Astrocyte (in vitro differentiated cells and primary cell): Measurements from ENCODE around the gene ACOX1. TPM values are rescaled to one million over a fixed set of nuclear protein-coding genes. Genes with fewer than 3 reads are reported as not detected.

Source experiments
- DNase-seq: peaks from one replicate; pipeline ENCODE4 v3.0.0-alpha.2; 2010; ENCODE audit warnings: low read depth
- FAIRE-seq: peaks from 2 replicates; lab custom pipeline; 2011; peaks lifted over from hg19 to GRCh38; lab: Jason Lieb, UNC
- H2AFZ ChIP-seq: 2 replicates; pipeline ENCODE4 v1.6.0; 2012; ENCODE audit warnings: low read depth, low read length, inconsistent platforms
- H3K27ac ChIP-seq: 2 replicates; pipeline ENCODE4 v1.5.1; 2011; ENCODE audit warnings: low read depth, low read length, inconsistent platforms
- H3K27me3 ChIP-seq: 2 replicates; pipeline ENCODE4 v1.6.0; 2011; ENCODE audit warnings: low read length, inconsistent platforms; ENCODE audit not compliant: insufficient read depth
- H3K36me3 ChIP-seq: 2 replicates; pipeline ENCODE4 v1.5.1; 2011; ENCODE audit warnings: low read length, inconsistent platforms; ENCODE audit not compliant: insufficient read depth
- H3K4me1 ChIP-seq: 2 replicates; pipeline ENCODE4 v1.5.1; 2011; ENCODE audit warnings: low read length, inconsistent platforms; ENCODE audit not compliant: insufficient read depth
- H3K4me2 ChIP-seq: 2 replicates; pipeline ENCODE4 v1.6.0; 2012; ENCODE audit warnings: low read length, inconsistent platforms
- H3K4me3 ChIP-seq: 2 replicates; pipeline ENCODE4 v1.5.1; 2011; ENCODE audit warnings: low read depth, mild to moderate bottlenecking, low read length, inconsistent platforms; ENCODE audit not compliant: insufficient read depth
- H3K79me2 ChIP-seq: 2 replicates; pipeline ENCODE4 v1.6.0; 2012; ENCODE audit warnings: mild to moderate bottlenecking, low read length, inconsistent platforms; ENCODE audit not compliant: insufficient read depth
- H3K9ac ChIP-seq: 2 replicates; pipeline ENCODE4 v1.6.0; 2012; ENCODE audit warnings: mild to moderate bottlenecking, low read length, inconsistent platforms
- H3K9me3 ChIP-seq: 2 replicates; pipeline ENCODE4 v1.5.1; 2012; ENCODE audit warnings: low read depth, mild to moderate bottlenecking, low read length, inconsistent platforms; ENCODE audit not compliant: insufficient read depth
- H4K20me1 ChIP-seq: 2 replicates; pipeline ENCODE4 v1.6.0; 2012; ENCODE audit warnings: low read length, inconsistent platforms; ENCODE audit not compliant: insufficient read depth
- H3K27ac Mint-ChIP-seq: one replicate; pipeline ENCODE4 v1.8.0; 2021; ENCODE audit warnings: mild to moderate bottlenecking, mixed read lengths; ENCODE audit not compliant: unreplicated experiment
- H3K27me3 Mint-ChIP-seq: one replicate; pipeline ENCODE4 v1.8.0; 2021; ENCODE audit warnings: low read depth, mixed read lengths; ENCODE audit not compliant: unreplicated experiment
- H3K36me3 Mint-ChIP-seq: one replicate; pipeline ENCODE4 v1.8.0; 2021; ENCODE audit warnings: low read depth, mixed read lengths; ENCODE audit not compliant: unreplicated experiment
- H3K4me1 Mint-ChIP-seq: one replicate; pipeline ENCODE4 v1.8.0; 2021; ENCODE audit warnings: low read depth, mixed read lengths; ENCODE audit not compliant: unreplicated experiment
- H3K4me3 Mint-ChIP-seq: one replicate; pipeline ENCODE4 v1.8.0; 2021; ENCODE audit warnings: mild to moderate bottlenecking, moderate library complexity, mixed read lengths; ENCODE audit not compliant: unreplicated experiment
- H3K9me3 Mint-ChIP-seq: one replicate; pipeline ENCODE4 v1.8.0; 2021; ENCODE audit warnings: mild to moderate bottlenecking, mixed read lengths; ENCODE audit not compliant: unreplicated experiment
- EZH2 ChIP-seq: IDR thresholded peaks from 2 replicates; pipeline ENCODE4 v1.6.1; 2012; ENCODE audit warnings: mild to moderate bottlenecking, low read length, inconsistent platforms; ENCODE audit not compliant: insufficient read depth
- total RNA-seq: library from RNA; stranded (reverse); gene quantifications from 2 replicates; pipeline ENCODE4 v1.2.1, GENCODE V29; 2021
- TF ChIP-seq, protein P1 (sequence below): IDR thresholded peaks from 2 replicates; pipeline ENCODE4 v1.5.1; 2011; ENCODE audit warnings: low read depth, mild to moderate bottlenecking, inconsistent platforms, low read length, moderate library complexity; ENCODE audit not compliant: insufficient read depth

Gene ACOX1
- total RNA-seq, 1 donor from 2014 or later = 61.3 TPM

DNA sequence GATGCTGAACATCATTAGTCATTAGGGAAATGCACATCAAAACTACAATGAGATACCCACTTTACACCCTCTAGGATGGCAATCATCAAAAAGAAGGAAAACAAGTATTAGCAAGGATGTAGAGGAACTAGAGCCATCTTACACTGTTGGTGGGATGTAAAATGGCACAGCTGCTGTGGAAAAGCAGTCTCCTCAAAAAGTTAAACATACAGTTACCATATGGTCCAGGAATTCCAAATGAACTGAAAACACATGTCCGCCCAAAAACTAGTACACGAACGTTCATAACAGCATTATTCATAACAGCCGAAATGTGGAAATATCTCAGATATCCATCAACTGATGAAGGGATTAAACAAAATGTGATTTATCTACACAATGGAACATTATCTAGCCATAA is 45.2 kb downstream of the ACOX1 start:
- Histone ChIP-seq H3K4me2 (no peak overlapping the region), H3K4me1 (no peaks in the 10 kb centered on the region), H3K27ac (no peak overlapping the region), H2AFZ (no peak overlapping the region), H4K20me1 (no peaks in the 10 kb centered on the region), H3K27me3 (no peaks in the 10 kb centered on the region), H3K4me3 (no peak overlapping the region), H3K9me3 (no peaks in the 10 kb centered on the region), H3K9ac (no peak overlapping the region), H3K79me2 (no peaks in the 10 kb centered on the region), H3K36me3 (no peaks in the 10 kb centered on the region)
- Mint-ChIP-seq H3K27me3 (no peaks in the 10 kb centered on the region), H3K36me3 (peaks cover 3% of the 10 kb centered on the region), H3K4me3 (no peak overlapping the region), H3K27ac (no peak overlapping the region), H3K9me3 (no peaks in the 10 kb centered on the region), H3K4me1 (no peaks in the 10 kb centered on the region)
- DNase-seq = no peak
- TF ChIP-seq, protein P1, sequence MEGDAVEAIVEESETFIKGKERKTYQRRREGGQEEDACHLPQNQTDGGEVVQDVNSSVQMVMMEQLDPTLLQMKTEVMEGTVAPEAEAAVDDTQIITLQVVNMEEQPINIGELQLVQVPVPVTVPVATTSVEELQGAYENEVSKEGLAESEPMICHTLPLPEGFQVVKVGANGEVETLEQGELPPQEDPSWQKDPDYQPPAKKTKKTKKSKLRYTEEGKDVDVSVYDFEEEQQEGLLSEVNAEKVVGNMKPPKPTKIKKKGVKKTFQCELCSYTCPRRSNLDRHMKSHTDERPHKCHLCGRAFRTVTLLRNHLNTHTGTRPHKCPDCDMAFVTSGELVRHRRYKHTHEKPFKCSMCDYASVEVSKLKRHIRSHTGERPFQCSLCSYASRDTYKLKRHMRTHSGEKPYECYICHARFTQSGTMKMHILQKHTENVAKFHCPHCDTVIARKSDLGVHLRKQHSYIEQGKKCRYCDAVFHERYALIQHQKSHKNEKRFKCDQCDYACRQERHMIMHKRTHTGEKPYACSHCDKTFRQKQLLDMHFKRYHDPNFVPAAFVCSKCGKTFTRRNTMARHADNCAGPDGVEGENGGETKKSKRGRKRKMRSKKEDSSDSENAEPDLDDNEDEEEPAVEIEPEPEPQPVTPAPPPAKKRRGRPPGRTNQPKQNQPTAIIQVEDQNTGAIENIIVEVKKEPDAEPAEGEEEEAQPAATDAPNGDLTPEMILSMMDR = no peak
- no peak for TF ChIP-seq EZH2
- no peak for FAIRE-seq

DNA sequence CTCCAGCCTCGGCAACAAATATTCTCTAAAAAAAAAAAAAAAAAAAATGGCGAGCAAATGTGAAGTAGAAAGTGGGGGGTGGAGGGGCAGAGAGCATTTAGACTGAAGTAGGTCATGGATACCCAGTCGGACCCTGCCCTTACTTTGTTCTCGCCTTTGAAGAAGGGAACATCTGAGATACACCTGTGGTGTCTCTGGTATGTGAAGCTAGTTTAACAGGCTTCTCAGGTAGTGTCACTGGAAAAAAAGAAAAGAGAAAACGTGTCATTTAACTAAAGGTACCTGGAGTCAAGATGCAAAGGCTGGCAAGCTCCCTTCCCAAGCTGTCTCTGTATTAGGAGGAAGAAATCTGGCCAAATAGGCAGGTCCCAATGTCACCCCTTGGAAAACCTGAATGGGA is 46.1 kb downstream of the ACOX1 start:
- no peaks in the 10 kb centered on the region for H3K4me1 ChIP-seq
- H3K4me3 ChIP-seq = no peak overlapping the region
- H2AFZ ChIP-seq = no peak overlapping the region
- H3K36me3 ChIP-seq = no peaks in the 10 kb centered on the region
- no peak for DNase-seq
- H3K27ac ChIP-seq = no peak overlapping the region
- Mint-ChIP-seq H3K4me3 (no peak overlapping the region), H3K27ac (no peak overlapping the region), H3K27me3 (no peaks in the 10 kb centered on the region), H3K4me1 (no peaks in the 10 kb centered on the region), H3K36me3 (peaks cover 5% of the 10 kb centered on the region), H3K9me3 (no peaks in the 10 kb centered on the region)
- H3K4me2 ChIP-seq = no peak overlapping the region
- no peak for FAIRE-seq
- TF ChIP-seq, protein P1 = no peak
- no peak for TF ChIP-seq EZH2
- no peaks in the 10 kb centered on the region for H3K9me3 ChIP-seq
- no peak overlapping the region for H3K9ac ChIP-seq
- H3K79me2 ChIP-seq = no peaks in the 10 kb centered on the region
- H3K27me3 ChIP-seq = no peaks in the 10 kb centered on the region
- H4K20me1 ChIP-seq = no peaks in the 10 kb centered on the region

DNA sequence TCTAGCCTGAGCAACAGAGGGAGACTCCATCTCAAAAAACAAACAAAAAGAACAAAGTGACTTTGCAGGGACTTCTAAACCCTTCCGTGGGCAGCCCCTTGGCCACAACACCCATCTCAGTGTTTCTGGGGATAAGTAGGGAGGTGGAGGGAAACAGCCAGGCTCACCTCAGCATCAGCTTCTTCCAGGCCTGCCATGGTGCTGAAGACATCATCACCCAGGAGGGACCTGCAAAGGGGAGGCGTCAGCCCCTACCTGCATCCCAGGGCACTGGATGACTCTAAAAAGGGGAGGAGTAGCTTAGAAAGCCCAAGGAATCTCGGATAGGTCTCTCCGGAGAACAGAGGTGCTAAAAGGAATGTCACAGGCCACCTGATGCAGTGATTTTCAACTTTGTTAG is 47.9 kb downstream of the ACOX1 start:
- H3K9me3 ChIP-seq = no peaks in the 10 kb centered on the region
- no peaks in the 10 kb centered on the region for H3K27me3 Mint-ChIP-seq
- no peaks in the 10 kb centered on the region for H3K27me3 ChIP-seq
- FAIRE-seq (no peak), DNase-seq (no peak)
- H3K4me2 ChIP-seq = no peak overlapping the region
- H3K4me1 ChIP-seq = no peaks in the 10 kb centered on the region
- no peak overlapping the region for H2AFZ ChIP-seq
- H4K20me1 ChIP-seq = no peaks in the 10 kb centered on the region
- peaks cover 5% of the 10 kb centered on the region for H3K36me3 Mint-ChIP-seq
- H3K9ac ChIP-seq = no peak overlapping the region
- H3K4me1 Mint-ChIP-seq = no peaks in the 10 kb centered on the region
- H3K4me3 ChIP-seq = no peak overlapping the region
- TF ChIP-seq, protein P1 = no peak
- no peak for TF ChIP-seq EZH2
- no peak overlapping the region for H3K4me3 Mint-ChIP-seq
- H3K27ac ChIP-seq = no peak overlapping the region
- H3K36me3 ChIP-seq = peaks cover 2% of the 10 kb centered on the region
- no peaks in the 10 kb centered on the region for H3K79me2 ChIP-seq
- no peaks in the 10 kb centered on the region for H3K9me3 Mint-ChIP-seq
- H3K27ac Mint-ChIP-seq = no peak overlapping the region
